KBM-7 (cell line): ENCODE data around the gene TTLL5.

Experiments used
- DNase-seq: peaks from one replicate; pipeline ENCODE4 v3.0.0-alpha.2; 2015
- in situ Hi-C: fragments of 300-500 bp; cut with MboI; formaldehyde crosslinking; loops from 2 replicates; pipeline ENCODE4 v1.14.3; 2020; ENCODE audit warnings: low sequenced_read_pairs, low pct_unique_long_range_greater_than_20kb, mixed read lengths

TTLL5 gene

GRCh38 chr14:75660630-75661498 lies at the start of gene TTLL5, which contains the start of gene ERG28:
Gene TTLL5 (plus strand): TSS chr14:75661246. CDS start chr14:75663150, 1,904 bp downstream.
Gene ERG28 (minus strand): TSS chr14:75660876. CDS start chr14:75657502, 3,374 bp downstream.
- DNase-seq, result peak; percentile 98
- in situ Hi-C loops, result no loop called here

- no peak for DNase-seq
- in situ Hi-C loops, result no loop called here
Measured at GRCh38 chr14:75612157-75612556, 48.9 kb upstream of the TTLL5 start.

- peak; percentile 43 for DNase-seq
- in situ Hi-C loops, result no loop called here
Measured at GRCh38 chr14:75614179-75614578, 46.9 kb upstream of the TTLL5 start.

GRCh38 chr14:75615200-75615599 lies 45.8 kb upstream of the TTLL5 start:
- in situ Hi-C loops, result no loop called here
- peak; percentile 98 for DNase-seq

- DNase-seq, result peak; percentile 27
- in situ Hi-C loops, result no loop called here
Measured at GRCh38 chr14:75619548-75619947, 41.5 kb upstream of the TTLL5 start.

- in situ Hi-C loops, result no loop called here
- no peak for DNase-seq
Measured at GRCh38 chr14:75625034-75625433, 36.0 kb upstream of the TTLL5 start.

- DNase-seq, result no peak
- in situ Hi-C loops, result no loop called here
Measured at GRCh38 chr14:75626396-75626795, 34.6 kb upstream of the TTLL5 start.

- in situ Hi-C loops, result no loop called here
- DNase-seq, result no peak
Measured at GRCh38 chr14:75626863-75627262, 34.2 kb upstream of the TTLL5 start.

GRCh38 chr14:75627406-75627805 lies 33.6 kb upstream of the TTLL5 start:
- no peak for DNase-seq
- in situ Hi-C loops, result no loop called here

- DNase-seq, result no peak
- in situ Hi-C loops, result no loop called here
Measured at GRCh38 chr14:75628816-75629215, 32.2 kb upstream of the TTLL5 start.

- DNase-seq, result no peak
- in situ Hi-C loops, result no loop called here
Measured at GRCh38 chr14:75630695-75631452, 30.2 kb upstream of the TTLL5 start.

GRCh38 chr14:75631453-75631831 lies 29.6 kb upstream of the TTLL5 start:
- no peak for DNase-seq
- in situ Hi-C loops, result no loop called here

- in situ Hi-C loops, result no loop called here
- DNase-seq, result no peak
Measured at GRCh38 chr14:75634848-75635247, 26.2 kb upstream of the TTLL5 start.

GRCh38 chr14:75636100-75636692 lies 24.9 kb upstream of the TTLL5 start:
- in situ Hi-C loops, result no loop called here
- no peak for DNase-seq

- no peak for DNase-seq
- in situ Hi-C loops, result loop anchor here (10.0 kb wide), 1 partner anchor 66 kb away; the partner anchor contains the start of gene FLVCR2
Measured at GRCh38 chr14:75640876-75641275, 20.2 kb upstream of the TTLL5 start.

GRCh38 chr14:75643985-75644384 lies 17.1 kb upstream of the TTLL5 start:
- in situ Hi-C loops, result loop anchor here (10.0 kb wide), 1 partner anchor 69 kb away; the partner anchor contains the start of gene FLVCR2

GRCh38 chr14:75645056-75645455 lies 16.0 kb upstream of the TTLL5 start:
- in situ Hi-C loops, result loop anchor here (10.0 kb wide), 1 partner anchor 70 kb away; the partner anchor contains the start of gene FLVCR2
- DNase-seq, result no peak

More at GRCh38 chr14:75643985-75644384, 17.1 kb upstream of the TTLL5 start:
- DNase-seq, result no peak

GRCh38 chr14:75646762-75647161 lies 14.3 kb upstream of the TTLL5 start:
- in situ Hi-C loops, result loop anchor here (10.0 kb wide), 1 partner anchor 72 kb away; the partner anchor contains the start of gene FLVCR2
- DNase-seq, result no peak

- in situ Hi-C loops, result loop anchor here (10.0 kb wide), 1 partner anchor 73 kb away; the partner anchor contains the start of gene FLVCR2
- no peak for DNase-seq
Measured at GRCh38 chr14:75647640-75648039, 13.4 kb upstream of the TTLL5 start.
